H1 (cell line): Measurements from ENCODE around the gene CREBBP. TPM values are rescaled to one million over a fixed set of nuclear protein-coding genes. Genes with fewer than 3 reads are reported as not detected.

Experiments
- CTCF ChIA-PET: fragments of 300-600 bp; sonication (Branson Sonifier 250); formaldehyde crosslinking; loops from one replicate; lab custom pipeline; 2021; ENCODE audit not compliant: partially characterized antibody; lab: Charles Lee
- POLR2A ChIA-PET: fragments of 300-600 bp; sonication (Branson Sonifier 250); formaldehyde crosslinking; loops from one replicate; lab custom pipeline; 2021; ENCODE audit warnings: inconsistent platforms; ENCODE audit not compliant: partially characterized antibody; lab: Charles Lee
- DNase-seq, 2 experiments: peaks; one replicate each; pipeline versions ENCODE4 v3.0.0 to v3.0.0-alpha.2; 2010 to 2022; ENCODE audit warnings: low spot score in 2 of 2, low read depth in 1 of 2, mixed read lengths in 1 of 2
- FAIRE-seq: peaks from 2 replicates; lab custom pipeline; 2011; peaks lifted over from hg19 to GRCh38; lab: Jason Lieb, UNC
- H2AFZ ChIP-seq: 2 replicates; pipeline ENCODE4 v1.8.1; 2012; ENCODE audit warnings: low read length, inconsistent platforms
- H2AK5ac ChIP-seq: 2 replicates; pipeline ENCODE4 v1.6.1; 2013; ENCODE audit warnings: low read depth, low read length
- H2BK120ac ChIP-seq: replicated peaks from 2 replicates; pipeline ENCODE3; 2013; ENCODE audit warnings: low read depth, low read length, inconsistent platforms
- H2BK12ac ChIP-seq: 2 replicates; pipeline ENCODE4 v1.6.1; 2013; ENCODE audit warnings: low read depth, low read length
- H2BK15ac ChIP-seq: 2 replicates; pipeline ENCODE4 v1.6.1; 2013; ENCODE audit warnings: low read length
- H2BK20ac ChIP-seq: 2 replicates; pipeline ENCODE4 v1.6.1; 2013; ENCODE audit warnings: low read length
- H2BK5ac ChIP-seq: 2 replicates; pipeline ENCODE4 v1.6.1; 2013; ENCODE audit warnings: low read depth, low read length
- H3K14ac ChIP-seq: 2 replicates; pipeline ENCODE4 v1.6.1; 2013; ENCODE audit warnings: inconsistent platforms; ENCODE audit not compliant: insufficient read length
- H3K18ac ChIP-seq: 2 replicates; pipeline ENCODE4 v1.6.1; 2013; ENCODE audit warnings: low read length; ENCODE audit errors: extremely low read depth
- H3K23ac ChIP-seq: 2 replicates; pipeline ENCODE4 v1.6.1; 2013; ENCODE audit warnings: inconsistent platforms; ENCODE audit not compliant: insufficient read length
- H3K23me2 ChIP-seq: 2 replicates; pipeline ENCODE4 v1.6.1; 2013; ENCODE audit warnings: low read depth, low read length
- H3K27ac ChIP-seq: 2 replicates; pipeline ENCODE4 v1.6.1; 2011; ENCODE audit warnings: low read depth, low read length, inconsistent platforms
- H3K27me3 ChIP-seq, 4 experiments: replicated peaks in 1 of 4; 1 replicate in 1 of 4; 2 replicates in 3 of 4; pipeline versions ENCODE4 v1.6.1 to v1.8.1; 2011 to 2013; ENCODE audit warnings: low read length in 3 of 4, mild to moderate bottlenecking in 3 of 4, inconsistent platforms in 2 of 4, mixed read lengths in 2 of 4, moderate library complexity in 1 of 4; ENCODE audit not compliant: control insufficient read depth in 3 of 4, insufficient read depth in 3 of 4; ENCODE audit errors: extremely low read depth in 1 of 4
- H3K36me3 ChIP-seq, 4 experiments: 2 replicates each; pipeline versions ENCODE4 v1.6.1 to v1.8.1; 2011 to 2013; ENCODE audit warnings: mild to moderate bottlenecking in 4 of 4, low read length in 3 of 4, moderate library complexity in 2 of 4, control low read depth in 1 of 4, inconsistent platforms in 1 of 4; ENCODE audit not compliant: insufficient read depth in 4 of 4, control insufficient read depth in 2 of 4
- H3K4ac ChIP-seq: replicated peaks from 2 replicates; pipeline ENCODE3; 2013; ENCODE audit warnings: low read length, low read depth, mixed read lengths, inconsistent platforms; ENCODE audit not compliant: insufficient read length
- H3K4me1 ChIP-seq, 4 experiments: replicated peaks in 1 of 4; 1 replicate in 1 of 4; 2 replicates in 3 of 4; pipeline versions ENCODE4 v1.6.1 to v1.8.1; 2011 to 2013; ENCODE audit warnings: low read length in 3 of 4, inconsistent platforms in 2 of 4, mixed read lengths in 1 of 4; ENCODE audit not compliant: insufficient read depth in 4 of 4, control insufficient read depth in 3 of 4
- H3K4me2 ChIP-seq, 2 experiments: 2 replicates each; pipeline versions ENCODE4 v1.6.1 to v1.8.1; 2011 to 2013; ENCODE audit warnings: low read depth in 2 of 2, low read length in 2 of 2, control low read depth in 1 of 2, inconsistent platforms in 1 of 2, mild to moderate bottlenecking in 1 of 2; ENCODE audit not compliant: insufficient read depth in 1 of 2
- H3K4me3 ChIP-seq, 4 experiments: fragments of 200-600, 300-600 bp in 1 of 4; sonication (generic), shearing (Covaris generic), sonication (Bioruptor Twin) in 1 of 4; 2 replicates each; pipeline versions ENCODE4 v1.5.1 to v1.8.1; 2011 to 2016; ENCODE audit warnings: low read length in 4 of 4, low read depth in 3 of 4, control low read depth in 2 of 4, inconsistent platforms in 2 of 4, mild to moderate bottlenecking in 2 of 4, mixed read lengths in 1 of 4, moderate library complexity in 1 of 4; ENCODE audit not compliant: insufficient read depth in 2 of 4; ENCODE audit errors: extremely low read depth in 1 of 4
- H3K56ac ChIP-seq: replicated peaks from 2 replicates; pipeline ENCODE3; 2013; ENCODE audit warnings: low read depth, mild to moderate bottlenecking, mixed read lengths, low read length, inconsistent platforms; ENCODE audit not compliant: insufficient read length
- H3K79me1 ChIP-seq: 2 replicates; pipeline ENCODE4 v1.6.1; 2013; ENCODE audit warnings: low read depth, low read length, control low read depth
- H3K79me2 ChIP-seq, 2 experiments: 2 replicates each; pipeline versions ENCODE4 v1.6.1 to v1.8.1; 2012 to 2013; ENCODE audit warnings: low read length in 2 of 2, mild to moderate bottlenecking in 2 of 2, inconsistent platforms in 1 of 2; ENCODE audit not compliant: insufficient read depth in 2 of 2, control insufficient read depth in 1 of 2
- H3K9ac ChIP-seq, 4 experiments: replicated peaks in 1 of 4; 1 replicate in 1 of 4; 2 replicates in 3 of 4; pipeline versions ENCODE4 v1.6.1 to v1.8.1; 2011 to 2013; ENCODE audit warnings: low read depth in 3 of 4, low read length in 3 of 4, control low read depth in 2 of 4, mild to moderate bottlenecking in 2 of 4, moderate library complexity in 2 of 4, inconsistent platforms in 1 of 4; ENCODE audit errors: extremely low read depth in 1 of 4
- H3K9me3 ChIP-seq, 2 experiments: 2 replicates each; pipeline versions ENCODE4 v1.6.1 to v1.8.1; 2012 to 2013; ENCODE audit warnings: mild to moderate bottlenecking in 2 of 2, moderate library complexity in 2 of 2, control low read depth in 1 of 2, inconsistent platforms in 1 of 2, low read depth in 1 of 2, low read length in 1 of 2, mixed read lengths in 1 of 2; ENCODE audit not compliant: insufficient read depth in 2 of 2
- H4K20me1 ChIP-seq, 2 experiments: replicated peaks in 1 of 2; 2 replicates each; pipeline versions ENCODE3 to v1.8.1; 2011 to 2013; ENCODE audit warnings: inconsistent platforms in 2 of 2, low read length in 2 of 2, mild to moderate bottlenecking in 1 of 2; ENCODE audit not compliant: insufficient read depth in 2 of 2, control insufficient read depth in 1 of 2
- H4K5ac ChIP-seq: 2 replicates; pipeline ENCODE4 v1.6.1; 2013; ENCODE audit warnings: low read length, low read depth, mixed read lengths, inconsistent platforms; ENCODE audit not compliant: insufficient read length
- H4K8ac ChIP-seq: 2 replicates; pipeline ENCODE4 v1.8.0; 2013; ENCODE audit warnings: mild to moderate bottlenecking, moderate library complexity, low read length, inconsistent platforms; ENCODE audit not compliant: insufficient read depth; ENCODE audit errors: extremely low read depth
- H4K91ac ChIP-seq: replicated peaks from 2 replicates; pipeline ENCODE3; 2013; ENCODE audit warnings: low read length, mixed read lengths, inconsistent platforms; ENCODE audit not compliant: insufficient read length
- NRF1 ChIP-seq: IDR thresholded peaks from 2 replicates; pipeline ENCODE4 v1.6.1; 2011; ENCODE audit warnings: mild to moderate bottlenecking, low read depth, low read length, improper control_type of control experiment
- POLR2AphosphoS5 ChIP-seq: IDR thresholded peaks from 2 replicates; pipeline ENCODE4 v1.6.1; 2011; ENCODE audit warnings: low read depth, low read length
- TAF7 ChIP-seq: optimal IDR thresholded peaks from 2 replicates; pipeline ENCODE3; 2011; ENCODE audit warnings: low read depth, mild to moderate bottlenecking, inconsistent platforms, low read length, moderate library complexity, borderline replicate concordance
- WGBS, 2 experiments: shearing (Covaris generic) in 1 of 2; methylation state at CpG; one replicate each; pipeline versions ENCODE4 v1.1.6 to v1.1.7; 2013 to 2015; ENCODE audit warnings: low lambda C conversion rate in 2 of 2, mixed read lengths in 2 of 2, inconsistent platforms in 1 of 2, low coverage in 1 of 2, missing lambda C conversion rate in 1 of 2; ENCODE audit not compliant: insufficient replicate concordance in 2 of 2, insufficient coverage in 1 of 2, insufficient read length in 1 of 2; ENCODE audit errors: extremely low coverage in 1 of 2, missing lambda C conversion rate in 1 of 2; 5-methylcytosine and 5-hydroxymethylcytosine counted together
- polyA plus RNA-seq, 7 experiments: library from polyadenylated mRNA; depleted of rRNA in 3 of 7; stranded (reverse) in 5 of 7; unstranded in 2 of 7; fragments of >200 nt in 5 of 7; fragments of 200-250 nt in 2 of 7; gene quantifications; 1 replicate in 5 of 7; 2 replicates in 1 of 7; 4 replicates in 1 of 7; pipeline versions ENCODE4 v1.2.1 to v1.2.3, GENCODE V29; 2011 to 2013; ENCODE audit warnings: missing spikeins in 2 of 7, mixed read lengths in 2 of 7
- total RNA-seq: library from RNA; stranded (reverse); fragmentation: NEBNext Ultra II Directional; extraction: Animal tissue kit (Norgen Biotek cat#: 25700); gene quantifications from 2 replicates; pipeline ENCODE4 v1.2.1, GENCODE V29; 2021

CREBBP gene
- total and polyA plus RNA-seq, 2 of the 8 experiments (the other 6 are each of a cell fraction or from before 2014, with no cell fraction given), result 10.0 to 60.1 TPM

DNA sequence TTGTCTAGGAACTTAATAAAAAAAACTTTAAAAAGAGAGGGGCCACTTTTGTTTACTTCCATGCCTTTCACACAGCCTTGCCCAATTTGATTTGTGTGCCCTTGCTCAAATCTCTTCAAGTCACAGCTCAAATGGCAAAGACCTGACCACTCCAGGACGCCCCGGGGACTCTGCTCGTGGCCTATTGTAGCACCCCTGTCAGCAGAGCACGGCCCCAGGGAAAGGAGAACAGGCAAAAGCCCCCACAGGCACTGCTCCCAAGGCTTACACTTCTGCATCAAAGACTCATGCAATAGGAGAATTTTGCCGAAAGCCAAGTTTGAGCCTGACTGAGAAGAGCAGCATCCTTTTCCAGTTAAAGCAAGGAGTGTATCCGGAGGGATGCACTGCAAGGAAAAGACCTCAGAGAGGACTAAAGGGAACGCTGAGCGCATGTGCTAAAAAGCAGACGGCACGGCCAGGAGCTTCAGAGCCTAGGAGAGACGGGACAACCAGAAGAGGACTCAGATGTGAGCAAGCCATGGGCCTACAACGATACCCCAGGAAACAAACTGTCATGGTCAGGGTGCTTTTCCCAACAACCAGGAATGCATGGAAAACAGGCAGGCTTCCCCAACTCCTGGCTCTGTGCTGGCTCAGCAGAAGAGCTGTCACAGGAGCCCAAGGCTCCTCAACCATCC lies 8.2 kb downstream of the CREBBP start:
- Histone ChIP-seq H3K79me1 (peaks cover 23% of the 10 kb centered on the region), H3K27me3 (no peaks in the 10 kb centered on the region), H3K23ac (no peak overlapping the region), H3K9me3 (no peaks in the 10 kb centered on the region), H4K8ac (no peak overlapping the region), H2AK5ac (no peak overlapping the region), H2BK120ac (no peak overlapping the region), H3K56ac (no peak overlapping the region), H3K36me3 (no peaks in the 10 kb centered on the region), H3K23me2 (no peaks in the 10 kb centered on the region), H3K27ac (no peak overlapping the region), H3K9ac (no peak overlapping the region), H3K14ac (no peak overlapping the region), H2BK5ac (no peak overlapping the region), H4K91ac (no peak overlapping the region), H2BK20ac (no peak overlapping the region), H3K4me1 (peaks cover 0 to 15% (median 7%) of the 10 kb centered on the region in 4 experiments; a peak in 5 of 7 replicates), H4K20me1 (peaks cover 61 to 62% of the 10 kb centered on the region in 2 experiments), H3K79me2 (peaks cover 42 to 100% of the 10 kb centered on the region in 2 experiments), H2AFZ (no peak overlapping the region), H3K4me2 (no peak overlapping the region), H2BK15ac (no peak overlapping the region), H3K18ac (no peak overlapping the region), H3K4me3 (no peak overlapping the region), H2BK12ac (no peak overlapping the region), H4K5ac (no peak overlapping the region), H3K4ac (no peak overlapping the region)
- FAIRE-seq (no peak), DNase-seq (no peak)
- ChIA-PET POLR2A (interaction anchor here (2.7 kb wide), 1 partner anchor 8 kb away, joined by 13 read pairs; the partner anchor contains the start of gene CREBBP), CTCF (interaction anchor here (0.6 to 1.4 kb wide), 3 partner anchors 12 to 37 kb away, joined by 3 read pairs; no protein-coding TSS in a partner anchor)
- 86% methylated on average over 11 of the region's 12 CpGs; no CpG with 5 or more reads in 1 of the 2 experiments for WGBS, 2 experiments
- no peak for TF ChIP-seq TAF7
- no peak for TF ChIP-seq NRF1
- no peak for TF ChIP-seq POLR2AphosphoS5
